ENCODE results near the gene PCCB. TPM values are rescaled to one million over a fixed set of nuclear protein-coding genes. Genes with fewer than 3 reads are reported as not detected.
A peak's percentile ranks its signal among the peaks of the same experiment; 100 is the strongest.

Gene PCCB
- total RNA-seq, 1 donor from 2014 or later = 35.2 TPM

DNA sequence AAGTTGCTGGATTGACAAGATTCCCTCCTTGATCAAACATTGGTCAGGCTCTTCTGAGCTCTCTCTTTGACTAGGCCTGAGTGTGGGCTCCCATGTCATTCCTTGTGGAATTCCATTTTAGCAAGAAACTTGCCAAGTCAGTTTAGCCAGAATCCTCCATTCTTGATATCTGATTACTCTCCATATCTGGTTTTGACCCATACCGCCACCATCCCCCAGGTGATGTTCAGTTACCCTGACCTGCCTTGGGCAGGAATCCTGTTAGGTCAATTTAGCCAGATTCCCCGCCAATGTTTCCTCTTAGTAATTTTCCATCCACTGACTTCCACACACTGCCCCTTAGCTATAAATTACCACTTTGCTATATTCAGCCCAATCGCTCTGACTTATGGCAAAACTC, 1.0 kb upstream of the PCCB start:
- H3K27ac Mint-ChIP-seq (ENCODE audit: unreplicated experiment) = no peak overlapping the region
- peaks cover 17% of the 10 kb centered on the region for H3K4me1 Mint-ChIP-seq (ENCODE audit: unreplicated experiment)
- no peak for TF ChIP-seq CTCF (IDR thresholded peaks at IDR 0.05; ENCODE audit: unreplicated experiment)
- no peak overlapping the region for H3K4me3 Mint-ChIP-seq (ENCODE audit: unreplicated experiment)
- no peaks in the 10 kb centered on the region for H3K36me3 Mint-ChIP-seq (ENCODE audit: low read depth, unreplicated experiment)
- DNase-seq (ENCODE audit: low spot score) = no peak
- no peaks in the 10 kb centered on the region for H3K27me3 Mint-ChIP-seq (ENCODE audit: unreplicated experiment)
- H3K9me3 Mint-ChIP-seq (ENCODE audit: unreplicated experiment) = no peaks in the 10 kb centered on the region

GRCh38 chr3:136249593-136249992, 547 bp upstream of the PCCB start:
- Mint-ChIP-seq H3K9me3 (ENCODE audit: unreplicated experiment) (no peaks in the 10 kb centered on the region), H3K4me3 (ENCODE audit: unreplicated experiment) (peak overlapping the region; percentile 95), H3K36me3 (ENCODE audit: low read depth, unreplicated experiment) (no peaks in the 10 kb centered on the region), H3K27me3 (ENCODE audit: unreplicated experiment) (no peaks in the 10 kb centered on the region), H3K4me1 (ENCODE audit: unreplicated experiment) (peaks cover 17% of the 10 kb centered on the region), H3K27ac (ENCODE audit: unreplicated experiment) (peak overlapping the region; percentile 91)
- no peak for DNase-seq (ENCODE audit: low spot score)
- TF ChIP-seq CTCF (IDR thresholded peaks at IDR 0.05; ENCODE audit: unreplicated experiment) = no peak

GRCh38 chr3:136250903-136251460, 842 bp downstream of the PCCB start:
- Mint-ChIP-seq H3K9me3 (ENCODE audit: unreplicated experiment) (no peaks in the 10 kb centered on the region), H3K4me1 (ENCODE audit: unreplicated experiment) (peaks cover 15% of the 10 kb centered on the region), H3K27me3 (ENCODE audit: unreplicated experiment) (peaks cover 4% of the 10 kb centered on the region), H3K36me3 (ENCODE audit: low read depth, unreplicated experiment) (peaks cover 4% of the 10 kb centered on the region), H3K27ac (ENCODE audit: unreplicated experiment) (peak overlapping the region; percentile 91), H3K4me3 (ENCODE audit: unreplicated experiment) (peak overlapping the region; percentile 95)
- TF ChIP-seq CTCF (IDR thresholded peaks at IDR 0.05; ENCODE audit: unreplicated experiment) = no peak
- peak; percentile 6 for DNase-seq (ENCODE audit: low spot score)

GRCh38 chr3:136251511-136251910, 1.4 kb downstream of the PCCB start:
- H3K36me3 Mint-ChIP-seq (ENCODE audit: low read depth, unreplicated experiment) = peaks cover 9% of the 10 kb centered on the region
- no peak for TF ChIP-seq CTCF (IDR thresholded peaks at IDR 0.05; ENCODE audit: unreplicated experiment)
- peaks cover 13% of the 10 kb centered on the region for H3K4me1 Mint-ChIP-seq (ENCODE audit: unreplicated experiment)
- H3K9me3 Mint-ChIP-seq (ENCODE audit: unreplicated experiment) = no peaks in the 10 kb centered on the region
- DNase-seq (ENCODE audit: low spot score) = no peak
- H3K27me3 Mint-ChIP-seq (ENCODE audit: unreplicated experiment) = peaks cover 4% of the 10 kb centered on the region
- peak overlapping the region; percentile 18 for H3K27ac Mint-ChIP-seq (ENCODE audit: unreplicated experiment)
- H3K4me3 Mint-ChIP-seq (ENCODE audit: unreplicated experiment) = no peak overlapping the region

DNA sequence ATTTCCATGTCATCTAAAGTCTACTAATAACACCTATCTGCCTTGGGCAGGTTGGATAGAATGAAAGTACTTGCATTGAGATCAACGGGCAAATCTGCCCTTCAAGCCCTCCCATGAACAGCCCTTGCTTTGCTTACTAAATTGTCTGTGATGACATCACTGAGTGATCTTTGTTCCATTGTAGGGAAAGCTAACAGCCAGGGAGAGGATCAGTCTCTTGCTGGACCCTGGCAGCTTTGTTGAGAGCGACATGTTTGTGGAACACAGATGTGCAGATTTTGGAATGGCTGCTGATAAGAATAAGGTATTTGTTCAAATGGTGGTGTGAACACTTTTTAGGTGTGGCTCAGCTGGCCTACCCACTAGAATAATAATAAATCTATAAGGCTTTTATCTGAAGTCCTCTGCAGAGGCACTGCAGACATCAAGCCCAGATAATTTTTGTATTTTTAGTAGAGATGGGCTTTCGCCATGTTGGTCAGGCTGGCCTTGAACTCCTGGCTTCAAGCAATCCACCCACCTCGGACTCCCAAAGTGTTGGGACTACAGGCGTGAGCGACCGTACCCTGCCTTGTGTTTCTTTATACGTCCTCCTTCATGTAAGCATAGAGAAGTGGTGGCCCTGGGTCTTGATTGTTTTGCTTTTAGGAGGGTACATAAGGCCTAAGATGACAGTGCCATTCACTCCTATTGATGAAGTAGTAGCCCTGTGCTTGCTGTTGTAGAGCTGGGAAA, 5.7 kb downstream of the PCCB start:
- no peaks in the 10 kb centered on the region for H3K9me3 Mint-ChIP-seq (ENCODE audit: unreplicated experiment)
- H3K27me3 Mint-ChIP-seq (ENCODE audit: unreplicated experiment) = peaks cover 4% of the 10 kb centered on the region
- no peak for DNase-seq (ENCODE audit: low spot score)
- peaks cover 23% of the 10 kb centered on the region for H3K36me3 Mint-ChIP-seq (ENCODE audit: low read depth, unreplicated experiment)
- no peak for TF ChIP-seq CTCF (IDR thresholded peaks at IDR 0.05; ENCODE audit: unreplicated experiment)
- peaks cover 11% of the 10 kb centered on the region for H3K4me1 Mint-ChIP-seq (ENCODE audit: unreplicated experiment)
- peak overlapping the region; percentile 15 for H3K27ac Mint-ChIP-seq (ENCODE audit: unreplicated experiment)
- H3K4me3 Mint-ChIP-seq (ENCODE audit: unreplicated experiment) = peak overlapping the region; percentile 70

All from endothelial cell (in vitro differentiated cells).